HEK293T (cell line): ENCODE measurements around the gene MSH3.

Experiments used
- CTCF ChIA-PET: fragments of 350-600 bp; formaldehyde crosslinking; extraction: SDS; loops from one replicate; lab custom pipeline; 2021; ENCODE audit warnings: antibody characterized with exemption, inconsistent platforms; lab: Yijun Ruan, JAX
- POLR2A ChIA-PET: fragments of 350-600 bp; formaldehyde crosslinking; extraction: SDS; loops from one replicate; lab custom pipeline; 2020; ENCODE audit warnings: antibody characterized with exemption, inconsistent platforms; lab: Yijun Ruan, JAX
- DNase-seq: peaks from one replicate; pipeline ENCODE4 v3.0.0; 2012; ENCODE audit warnings: mixed read lengths; ENCODE audit errors: extremely low spot score
- ARNT ChIP-seq: fragments of 450-650 bp; IDR thresholded peaks from 2 replicates; pipeline ENCODE4 v1.6.1; 2017; ENCODE audit warnings: mild to moderate bottlenecking
- BHLHE40 ChIP-seq: fragments of 450-650 bp; IDR thresholded peaks from 2 replicates; pipeline ENCODE4 v1.6.1; 2016; ENCODE audit warnings: mild to moderate bottlenecking, moderate library complexity, borderline replicate concordance
- CTBP1 ChIP-seq: fragments of 450-650 bp; IDR thresholded peaks from 2 replicates; pipeline ENCODE4 v1.6.1; 2016; ENCODE audit warnings: borderline replicate concordance
- ELF4 ChIP-seq: fragments of 450-650 bp; IDR thresholded peaks from 2 replicates; pipeline ENCODE4 v1.6.1; 2017; ENCODE audit warnings: antibody characterized with exemption
- FOXA1 ChIP-seq: fragments of 450-650 bp; IDR thresholded peaks from 2 replicates; pipeline ENCODE4 v1.6.1; 2016; ENCODE audit warnings: mild to moderate bottlenecking
- FOXK2 ChIP-seq: fragments of 450-650 bp; IDR thresholded peaks from 2 replicates; pipeline ENCODE4 v1.6.1; 2016; ENCODE audit warnings: mild to moderate bottlenecking
- FOXM1 ChIP-seq: fragments of 450-650 bp; IDR thresholded peaks from 2 replicates; pipeline ENCODE4 v1.6.1; 2017; ENCODE audit warnings: mild to moderate bottlenecking, borderline replicate concordance
- HDGF ChIP-seq: fragments of 450-650 bp; IDR thresholded peaks from 2 replicates; pipeline ENCODE4 v1.6.1; 2017; ENCODE audit warnings: antibody characterized with exemption, borderline replicate concordance
- L3MBTL2 ChIP-seq: fragments of 450-650 bp; conservative IDR thresholded peaks from 2 replicates; pipeline ENCODE4 v1.6.1; 2016; ENCODE audit warnings: mild to moderate bottlenecking
- LEF1 ChIP-seq: fragments of 450-650 bp; IDR thresholded peaks from 2 replicates; pipeline ENCODE4 v1.6.1; 2017; ENCODE audit warnings: mild to moderate bottlenecking, borderline replicate concordance
- NFRKB ChIP-seq: fragments of 450-650 bp; IDR thresholded peaks from 2 replicates; pipeline ENCODE4 v1.6.1; 2016; ENCODE audit warnings: mild to moderate bottlenecking, moderate library complexity
- SP1 ChIP-seq: fragments of 450-650 bp; IDR thresholded peaks from 2 replicates; pipeline ENCODE4 v1.6.1; 2017
- SUZ12 ChIP-seq: fragments of 450-650 bp; IDR thresholded peaks from 2 replicates; pipeline ENCODE4 v1.6.1; 2016; ENCODE audit warnings: mild to moderate bottlenecking
- TARDBP ChIP-seq: fragments of 450-650 bp; IDR thresholded peaks from 2 replicates; pipeline ENCODE4 v1.6.1; 2016
- ZNF384 ChIP-seq: fragments of 450-650 bp; IDR thresholded peaks from 2 replicates; pipeline ENCODE4 v1.6.1; 2016
- TF ChIP-seq, protein P1 (sequence below): fragments of 450-650 bp; IDR thresholded peaks from 2 replicates; pipeline ENCODE4 v1.6.1; 2016

The MSH3 gene

DNA sequence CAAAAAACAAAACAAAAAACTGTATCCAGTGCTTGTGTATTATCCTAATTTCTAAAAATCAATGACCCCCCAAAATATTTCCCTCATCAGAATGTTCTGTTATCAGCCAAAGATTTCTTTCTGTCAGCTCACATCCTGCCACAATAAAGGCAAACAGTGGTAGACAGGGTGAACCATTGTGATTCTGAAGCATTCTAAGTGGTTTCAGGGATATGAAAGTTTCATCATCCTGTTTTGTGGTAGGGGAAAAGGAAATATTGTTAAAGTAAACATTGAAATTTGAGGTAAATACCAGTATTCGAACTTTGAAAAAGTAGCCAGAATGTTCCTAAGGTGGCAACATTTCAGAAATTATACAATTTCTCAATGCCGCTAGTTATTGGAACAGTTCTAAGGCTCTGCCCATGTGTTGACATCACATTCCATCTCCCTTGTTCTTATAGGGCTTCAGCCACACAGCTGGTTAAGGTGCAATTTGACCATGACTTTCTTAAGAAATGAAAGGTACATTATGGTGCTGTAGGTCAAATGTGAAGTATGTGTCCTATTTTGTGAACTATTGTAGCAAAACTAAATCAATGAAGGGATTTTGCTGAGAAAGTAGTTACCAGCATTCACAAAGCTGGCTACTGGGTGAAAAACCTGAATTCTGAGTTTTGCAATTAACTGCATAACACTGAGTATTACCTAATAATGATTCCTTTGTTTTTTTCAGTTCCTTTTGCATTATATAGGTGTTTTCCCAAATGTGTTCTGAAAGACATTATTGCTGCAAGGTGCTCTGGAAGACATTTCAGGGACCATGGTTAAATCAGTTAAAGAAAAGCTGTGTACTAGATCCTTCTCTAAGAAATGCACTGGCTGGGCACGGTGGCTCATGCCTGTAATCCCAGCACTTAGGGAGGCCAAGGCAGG is 198.1 kb downstream of the MSH3 start:
- TF ChIP-seq ZNF384 (no peak), BHLHE40 (no peak), SP1 (no peak), NFRKB (no peak), FOXA1 (no peak), CTBP1 (no peak), ELF4 (no peak), LEF1 (no peak), FOXK2 (no peak), HDGF (no peak), L3MBTL2 (no peak), ARNT (no peak), TARDBP (no peak), SUZ12 (no peak), FOXM1 (no peak)
- TF ChIP-seq, protein P1, sequence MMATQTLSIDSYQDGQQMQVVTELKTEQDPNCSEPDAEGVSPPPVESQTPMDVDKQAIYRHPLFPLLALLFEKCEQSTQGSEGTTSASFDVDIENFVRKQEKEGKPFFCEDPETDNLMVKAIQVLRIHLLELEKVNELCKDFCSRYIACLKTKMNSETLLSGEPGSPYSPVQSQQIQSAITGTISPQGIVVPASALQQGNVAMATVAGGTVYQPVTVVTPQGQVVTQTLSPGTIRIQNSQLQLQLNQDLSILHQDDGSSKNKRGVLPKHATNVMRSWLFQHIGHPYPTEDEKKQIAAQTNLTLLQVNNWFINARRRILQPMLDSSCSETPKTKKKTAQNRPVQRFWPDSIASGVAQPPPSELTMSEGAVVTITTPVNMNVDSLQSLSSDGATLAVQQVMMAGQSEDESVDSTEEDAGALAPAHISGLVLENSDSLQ = no peak
- ChIA-PET POLR2A (no interaction called here), CTCF (no interaction called here)
- no peak for DNase-seq

DNA sequence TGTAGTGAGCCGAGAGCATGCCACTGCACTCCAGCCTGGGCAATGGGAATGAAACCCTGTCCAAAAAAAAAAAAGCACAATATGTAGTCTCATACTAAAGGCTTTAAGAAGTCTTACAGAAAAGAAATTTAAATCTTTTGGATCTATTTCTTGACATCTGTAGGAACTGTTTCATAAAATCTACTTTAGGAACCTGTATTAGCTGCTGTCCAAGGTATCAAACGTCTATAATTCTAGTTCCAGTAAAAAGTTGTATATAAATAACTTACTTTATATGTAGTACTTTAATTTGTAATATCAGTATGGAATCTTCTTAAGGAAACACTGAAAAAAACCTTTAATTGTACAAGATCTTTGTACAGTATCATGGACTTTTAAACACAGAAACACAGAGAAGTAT is 199.0 kb downstream of the MSH3 start:
- ChIA-PET CTCF (no interaction called here), POLR2A (no interaction called here)
- TF ChIP-seq FOXM1 (no peak), HDGF (no peak), CTBP1 (no peak), TARDBP (no peak), ZNF384 (no peak), BHLHE40 (no peak), SUZ12 (no peak), FOXA1 (no peak), FOXK2 (no peak), SP1 (no peak), LEF1 (no peak), ARNT (no peak), ELF4 (no peak), L3MBTL2 (no peak), NFRKB (no peak)
- TF ChIP-seq, protein P1 = no peak
- DNase-seq = no peak

DNA sequence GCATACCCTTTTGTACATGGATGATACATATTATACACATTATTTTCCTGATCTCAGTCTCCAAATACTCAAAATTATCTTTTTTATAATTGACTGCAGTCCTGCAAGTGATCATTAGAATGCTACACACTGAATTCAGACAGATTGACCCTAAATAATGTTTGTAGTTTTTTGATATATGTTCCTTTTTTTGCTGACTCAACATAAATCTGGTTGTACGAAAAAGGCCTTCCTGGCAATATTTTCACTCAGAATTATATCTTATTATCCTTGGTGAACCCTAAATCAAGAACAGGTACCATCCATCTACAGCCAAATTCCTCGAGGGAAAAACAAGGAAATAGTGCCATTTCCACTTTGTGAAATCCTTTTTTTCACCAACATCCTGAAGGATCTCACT is 200.1 kb downstream of the MSH3 start:
- no peak for DNase-seq
- CTCF ChIA-PET = no interaction called here
- TF ChIP-seq ZNF384 (no peak), LEF1 (no peak), TARDBP (no peak), HDGF (no peak), FOXK2 (no peak), SUZ12 (no peak), ARNT (no peak), BHLHE40 (no peak), ELF4 (no peak), SP1 (no peak), NFRKB (no peak), CTBP1 (no peak)
- TF ChIP-seq, protein P1 = no peak
- POLR2A ChIA-PET = no interaction called here

DNA sequence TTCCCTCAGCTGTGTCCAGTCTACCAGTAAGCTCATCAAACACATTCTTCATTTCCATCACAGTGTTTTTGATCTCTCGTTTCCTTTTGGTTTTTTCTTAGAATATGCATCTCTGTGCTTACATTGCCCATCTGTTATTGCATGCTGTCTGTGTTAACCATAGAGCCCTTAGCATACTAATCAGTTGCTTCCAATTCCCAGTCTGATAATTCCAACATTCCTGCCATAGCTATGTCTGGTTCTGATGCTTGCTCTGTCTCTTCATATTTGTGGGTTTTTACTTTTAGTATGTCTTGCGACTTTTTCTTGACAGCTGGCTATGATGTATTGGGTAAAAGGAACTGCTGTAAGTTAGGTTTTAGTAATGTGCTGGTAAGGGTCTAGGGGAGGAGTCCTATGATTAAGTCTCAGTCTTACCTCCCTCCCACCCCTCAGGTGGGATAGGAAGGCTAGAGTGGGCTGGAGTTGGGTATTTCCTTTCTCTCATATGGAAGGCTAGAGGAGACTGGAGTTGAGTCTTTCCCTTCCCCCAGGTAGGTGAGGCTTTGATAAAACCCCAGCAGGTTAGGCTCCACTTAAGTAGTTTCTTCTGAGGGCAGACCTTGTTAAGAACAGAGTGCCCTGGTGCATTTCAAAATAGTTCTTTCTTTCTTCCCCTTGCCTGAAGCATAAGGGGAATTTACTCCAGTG is 206.6 kb downstream of the MSH3 start:
- DNase-seq = no peak
- ChIA-PET POLR2A (no interaction called here), CTCF (no interaction called here)

More for the DNA sequence above, 206.6 kb downstream of the MSH3 start:
- TF ChIP-seq, protein P1 = no peak
- TF ChIP-seq BHLHE40 = no peak
- TF ChIP-seq LEF1 = no peak
- no peak for TF ChIP-seq ZNF384
- TF ChIP-seq L3MBTL2 = no peak
- TF ChIP-seq HDGF = no peak
- TF ChIP-seq SUZ12 = no peak
- no peak for TF ChIP-seq FOXM1
- TF ChIP-seq ELF4 = no peak
- TF ChIP-seq FOXA1 = no peak
- no peak for TF ChIP-seq SP1
- no peak for TF ChIP-seq TARDBP
- no peak for TF ChIP-seq CTBP1
- no peak for TF ChIP-seq FOXK2
- TF ChIP-seq ARNT = no peak
- no peak for TF ChIP-seq NFRKB
